ENCODE results near the gene MAMSTR. TPM values are rescaled to one million over a fixed set of nuclear protein-coding genes. Genes with fewer than 3 reads are reported as not detected.
"Not testable (repeated sequence)": the region's sequence is repeated elsewhere in the genome, so short reads cannot be mapped to it uniquely, and the experiment has no call there.

MAMSTR gene
- 1 to 10 TPM in 1 of 2 experiments, under 1 TPM in 1; 0.91 to 1.0 TPM for total RNA-seq

GRCh38 chr19:48719263-48720171 is at the start of gene MAMSTR:
MAMSTR (minus strand) TSS chr19:48719725; CDS start chr19:48719031, 694 bp downstream.
- ChIA-PET CTCF (interaction anchor here (0.8 kb wide), 1 partner anchor 214 kb away, joined by 3 read pairs; no protein-coding TSS in a partner anchor), POLR2A (no interaction called here)

GRCh38 chr19:48768994-48769713 is 49.6 kb upstream of the MAMSTR start:
- CTCF ChIA-PET, result interaction anchor here (1.3 kb wide), 1 partner anchor 18 kb away, joined by 6 read pairs; no protein-coding TSS in a partner anchor
- POLR2A ChIA-PET, result no interaction called here

GRCh38 chr19:48768171-48768753 is 48.7 kb upstream of the MAMSTR start:
- POLR2A ChIA-PET, CTCF ChIA-PET: not testable (repeated sequence)

GRCh38 chr19:48765816-48766215 is 46.3 kb upstream of the MAMSTR start:
- CTCF ChIA-PET, result not testable (repeated sequence)

GRCh38 chr19:48760504-48761205 is 41.1 kb upstream of the MAMSTR start:
- ChIA-PET POLR2A (no interaction called here), CTCF (interaction anchor here (1.8 kb wide), 1 partner anchor 27 kb away, joined by 5 read pairs; no protein-coding TSS in a partner anchor)

More at GRCh38 chr19:48765816-48766215, 46.3 kb upstream of the MAMSTR start:
- POLR2A ChIA-PET, result not testable (repeated sequence)

- ChIA-PET POLR2A (no interaction called here), CTCF (no interaction called here)
Measured at GRCh38 chr19:48757741-48758144, 38.2 kb upstream of the MAMSTR start.

GRCh38 chr19:48757089-48757675 is 37.7 kb upstream of the MAMSTR start:
- CTCF ChIA-PET, result no interaction called here
- POLR2A ChIA-PET, result no interaction called here

GRCh38 chr19:48756686-48757085 is 37.2 kb upstream of the MAMSTR start:
- POLR2A ChIA-PET, result no interaction called here
- CTCF ChIA-PET, result no interaction called here

GRCh38 chr19:48756212-48756611 is 36.7 kb upstream of the MAMSTR start:
- CTCF ChIA-PET, result interaction anchor here (1.0 kb wide), 1 partner anchor 45 kb away, joined by 3 read pairs; no protein-coding TSS in a partner anchor
- POLR2A ChIA-PET, result no interaction called here

- ChIA-PET POLR2A (no interaction called here), CTCF (interaction anchor here (1.0 kb wide), 1 partner anchor 46 kb away, joined by 3 read pairs; no protein-coding TSS in a partner anchor)
Measured at GRCh38 chr19:48755787-48756186, 36.3 kb upstream of the MAMSTR start.

GRCh38 chr19:48755084-48755641 is 35.6 kb upstream of the MAMSTR start, which contains the start of gene FGF21:
FGF21 (plus strand) TSS chr19:48755524; CDS start chr19:48756237, 713 bp downstream.
- POLR2A ChIA-PET, result no interaction called here

GRCh38 chr19:48752496-48753365 is 33.2 kb upstream of the MAMSTR start, which contains the start of gene FUT1:
FUT1 (minus strand) TSS chr19:48752641; CDS start chr19:48751281, 1,360 bp downstream.
- ChIA-PET CTCF (no interaction called here), POLR2A (interaction anchor here (1.0 kb wide), 1 partner anchor 14 kb away, joined by 3 read pairs; no protein-coding TSS in a partner anchor)

More at GRCh38 chr19:48755084-48755641, 35.6 kb upstream of the MAMSTR start, which contains the start of gene FGF21:
- CTCF ChIA-PET, result interaction anchor here (0.6 to 1.0 kb wide), 2 partner anchors 46 to 83 kb away, joined by 3 read pairs; no protein-coding TSS in a partner anchor

GRCh38 chr19:48751845-48752495 is 32.4 kb upstream of the MAMSTR start:
- POLR2A ChIA-PET, result interaction anchor here (1.0 kb wide), 1 partner anchor 13 kb away, joined by 3 read pairs; no protein-coding TSS in a partner anchor
- CTCF ChIA-PET, result interaction anchor here (2.0 kb wide), 1 partner anchor 13 kb away, joined by 6 read pairs; no protein-coding TSS in a partner anchor

- ChIA-PET CTCF (interaction anchor here (2.0 kb wide), 1 partner anchor 12 kb away, joined by 6 read pairs; no protein-coding TSS in a partner anchor), POLR2A (interaction anchor here (0.5 kb wide), 1 partner anchor 68 kb away, joined by 3 read pairs; no protein-coding TSS in a partner anchor)
Measured at GRCh38 chr19:48750771-48751504, 31.4 kb upstream of the MAMSTR start.

- ChIA-PET CTCF (interaction anchor here (2.0 kb wide), 1 partner anchor 11 kb away, joined by 6 read pairs; no protein-coding TSS in a partner anchor), POLR2A (no interaction called here)
Measured at GRCh38 chr19:48750351-48750750, 30.8 kb upstream of the MAMSTR start.

Data from activated CD8-positive, alpha-beta memory T cell treated with anti-CD3 and anti-CD28 coated beads for 36 hours (primary cell).